HepG2 (cell line): ENCODE data around the gene LYPD4. TPM values are rescaled to one million over a fixed set of nuclear protein-coding genes. Genes with fewer than 3 reads are reported as not detected.

Source experiments
- ADNP ChIP-seq: sonication (generic); formaldehyde crosslinking; IDR thresholded peaks from 2 replicates; pipeline ENCODE4 v1.4.0; 2020; ENCODE audit warnings: missing genetic modification reagents
- ARNTL ChIP-seq: sonication (generic); formaldehyde crosslinking; IDR thresholded peaks from 2 replicates; pipeline ENCODE4 v1.4.0; 2020; ENCODE audit warnings: mild to moderate bottlenecking, missing genetic modification reagents
- EP300 ChIP-seq, 3 experiments: sonication (generic) in 1 of 3; formaldehyde crosslinking in 1 of 3; IDR thresholded peaks; 2 replicates each; pipeline versions ENCODE4 v1.5.1 to v1.6.1; 2011 to 2020; ENCODE audit warnings: low read depth in 2 of 3, low read length in 2 of 3, borderline replicate concordance in 1 of 3, improper control_type of control experiment in 1 of 3, mild to moderate bottlenecking in 1 of 3, missing genetic modification reagents in 1 of 3, moderate library complexity in 1 of 3
- FOSL2 ChIP-seq: sonication (generic); formaldehyde crosslinking; IDR thresholded peaks from 2 replicates; pipeline ENCODE4 v1.4.0; 2020; ENCODE audit warnings: missing genetic modification reagents
- GABPA ChIP-seq, 2 experiments: IDR thresholded peaks; 2 replicates each; pipeline ENCODE4 v1.6.1; 2011 to 2016; ENCODE audit warnings: low read depth in 2 of 2, low read length in 1 of 2, missing biosample characterization in 1 of 2, missing genetic modification characterization in 1 of 2
- GTF3A ChIP-seq: sonication (generic); formaldehyde crosslinking; conservative IDR thresholded peaks from 2 replicates; pipeline ENCODE4 v1.4.0; 2020; ENCODE audit warnings: mild to moderate bottlenecking, missing genetic modification reagents
- JDP2 ChIP-seq: sonication (generic); formaldehyde crosslinking; IDR thresholded peaks from 2 replicates; pipeline ENCODE4 v1.8.1; 2022; ENCODE audit warnings: missing genetic modification reagents, borderline replicate concordance
- KDM1A ChIP-seq: IDR thresholded peaks from 2 replicates; pipeline ENCODE4 v1.6.1; 2016; ENCODE audit warnings: missing compliant biosample characterization
- KDM4B ChIP-seq: sonication (generic); formaldehyde crosslinking; IDR thresholded peaks from 2 replicates; pipeline ENCODE4 v1.4.0; 2020; ENCODE audit warnings: missing genetic modification reagents
- PPARG ChIP-seq: conservative IDR thresholded peaks from 2 replicates; pipeline ENCODE4 v1.6.1; 2016; ENCODE audit warnings: missing biosample characterization, missing genetic modification reagents
- RAD51 ChIP-seq: fragments of 450-650 bp; IDR thresholded peaks from 2 replicates; pipeline ENCODE4 v1.6.1; 2016; ENCODE audit warnings: borderline replicate concordance
- SALL1 ChIP-seq: sonication (generic); formaldehyde crosslinking; IDR thresholded peaks from 2 replicates; pipeline ENCODE4 v1.8.0; 2022; ENCODE audit warnings: mild to moderate bottlenecking, missing genetic modification reagents
- SMARCC2 ChIP-seq: fragments of 450-650 bp; IDR thresholded peaks from 2 replicates; pipeline ENCODE4 v1.6.1; 2017; ENCODE audit warnings: antibody characterized with exemption, mild to moderate bottlenecking
- SMYD3 ChIP-seq: sonication (generic); formaldehyde crosslinking; IDR thresholded peaks from 2 replicates; pipeline ENCODE4 v1.8.1; 2023; ENCODE audit warnings: mild to moderate bottlenecking, missing genetic modification reagents
- SP1 ChIP-seq, 2 experiments: fragments of 450-650 bp in 1 of 2; sonication (generic) in 1 of 2; formaldehyde crosslinking in 1 of 2; IDR thresholded peaks; 2 replicates each; pipeline versions ENCODE4 v1.4.0 to v1.6.1; 2016 to 2020; ENCODE audit warnings: missing genetic modification reagents in 1 of 2
- SYNCRIP ChIP-seq: fragments of 200-400 bp; formaldehyde crosslinking; IDR thresholded peaks from 2 replicates; pipeline ENCODE4 v1.6.1; 2018; ENCODE audit warnings: mild to moderate bottlenecking, low read depth, low read length; ENCODE audit not compliant: insufficient read depth
- TBL1XR1 ChIP-seq: fragments of 150-350 bp; IDR thresholded peaks from 2 replicates; pipeline ENCODE4 v1.6.1; 2014; ENCODE audit warnings: borderline replicate concordance, low read length; ENCODE audit not compliant: partially characterized antibody
- TMF1 ChIP-seq: sonication (generic); formaldehyde crosslinking; IDR thresholded peaks from 2 replicates; pipeline ENCODE4 v1.8.1; 2022; ENCODE audit warnings: low read depth, missing genetic modification reagents
- U2AF2 ChIP-seq: fragments of 200-400 bp; formaldehyde crosslinking; IDR thresholded peaks from 2 replicates; pipeline ENCODE4 v1.6.1; 2017; ENCODE audit warnings: low read depth, mild to moderate bottlenecking, low read length
- ZFP36 ChIP-seq: fragments of 150-350 bp; IDR thresholded peaks from 2 replicates; pipeline ENCODE4 v1.6.1; 2018; ENCODE audit warnings: borderline replicate concordance, low read length, low read depth; ENCODE audit not compliant: partially characterized antibody
- ZFP36L1 ChIP-seq: sonication (generic); formaldehyde crosslinking; IDR thresholded peaks from 2 replicates; pipeline ENCODE4 v1.8.0; 2022; ENCODE audit warnings: mild to moderate bottlenecking, missing genetic modification reagents, moderate library complexity
- ZNF232 ChIP-seq: sonication (generic); formaldehyde crosslinking; IDR thresholded peaks from 2 replicates; pipeline ENCODE4 v1.4.0; 2020; ENCODE audit warnings: missing genetic modification reagents, borderline replicate concordance
- ZNF451 ChIP-seq: sonication (generic); formaldehyde crosslinking; IDR thresholded peaks from 2 replicates; pipeline ENCODE4 v1.5.0; 2020; ENCODE audit warnings: mild to moderate bottlenecking, missing genetic modification reagents
- ZNF484 ChIP-seq: sonication (generic); formaldehyde crosslinking; IDR thresholded peaks from 2 replicates; pipeline ENCODE4 v1.5.1; 2020; ENCODE audit warnings: mild to moderate bottlenecking, low read depth, missing genetic modification reagents, borderline replicate concordance
- polyA plus RNA-seq, 8 experiments: library from polyadenylated mRNA; depleted of rRNA in 3 of 8; stranded (reverse) in 7 of 8; unstranded in 1 of 8; fragments of >200 nt; fragmentation: Illumina TruSeq in 4 of 8; extraction: Trizol in 4 of 8; gene quantifications; 2 replicates each; pipeline versions ENCODE4 v1.2.1 to v1.2.3, GENCODE V29; 2011 to 2016; ENCODE audit warnings: low read depth in 4 of 8, missing spikeins in 1 of 8, mixed read lengths in 1 of 8; ENCODE audit not compliant: insufficient read depth in 1 of 8
- total RNA-seq, 5 experiments: library from RNA; depleted of rRNA; stranded (reverse); fragments of >200 nt; fragmentation: Illumina TruSeq; extraction: Trizol; gene quantifications; 2 replicates each; pipeline ENCODE4 v1.2.3, GENCODE V29; 2016; ENCODE audit warnings: low read depth in 1 of 5
- TF ChIP-seq, protein P1 (sequence below): sonication (generic); formaldehyde crosslinking; IDR thresholded peaks from 2 replicates; pipeline ENCODE4 v1.4.0; 2020; ENCODE audit warnings: missing genetic modification reagents
- TF ChIP-seq, protein P2 (sequence below): sonication (generic); formaldehyde crosslinking; IDR thresholded peaks from 2 replicates; pipeline ENCODE4 v1.5.1; 2020; ENCODE audit warnings: missing genetic modification reagents, mild to moderate bottlenecking, borderline replicate concordance
- TF ChIP-seq, protein P3 (sequence below): sonication (generic); formaldehyde crosslinking; IDR thresholded peaks from 2 replicates; pipeline ENCODE4 v1.8.0; 2022; ENCODE audit warnings: mild to moderate bottlenecking, missing genetic modification reagents, moderate library complexity

Gene LYPD4
- total and polyA plus RNA-seq, 2 of the 13 experiments (the other 11 are each of a cell fraction or from before 2014, with no cell fraction given), result not detected

DNA sequence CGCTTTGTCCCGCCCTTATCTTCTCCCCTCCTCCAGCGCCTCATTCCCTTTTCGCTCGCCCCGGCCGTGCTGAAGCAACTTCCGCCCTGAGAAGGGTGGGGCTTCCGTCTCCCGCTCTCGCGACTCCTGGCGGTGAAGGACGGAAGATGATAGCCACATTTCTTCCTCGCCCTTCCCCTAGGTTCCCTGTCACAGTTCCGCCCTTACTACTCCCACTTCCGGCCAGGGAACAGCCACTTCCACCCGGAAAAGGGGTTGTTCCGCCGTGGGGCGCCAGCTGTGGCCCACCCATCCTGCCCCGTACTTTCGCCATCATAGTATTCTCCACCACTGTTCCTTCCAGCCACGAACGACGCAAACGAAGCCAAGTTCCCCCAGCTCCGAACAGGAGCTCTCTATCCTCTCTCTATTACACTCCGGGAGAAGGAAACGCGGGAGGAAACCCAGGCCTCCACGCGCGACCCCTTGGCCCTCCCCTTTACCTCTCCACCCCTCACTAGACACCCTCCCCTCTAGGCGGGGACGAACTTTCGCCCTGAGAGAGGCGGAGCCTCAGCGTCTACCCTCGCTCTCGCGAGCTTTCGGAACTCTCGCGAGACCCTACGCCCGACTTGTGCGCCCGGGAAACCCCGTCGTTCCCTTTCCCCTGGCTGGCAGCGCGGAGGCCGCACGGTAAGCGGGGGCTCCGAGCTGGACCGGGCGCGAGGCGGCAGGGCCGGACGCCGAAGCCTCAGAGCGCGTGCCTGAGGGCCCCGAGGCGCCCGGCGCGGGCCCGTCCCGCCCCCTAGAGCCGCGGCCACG is 15.3 kb upstream of the LYPD4 start, which contains the start of gene RPS19 (continued):
- TF ChIP-seq, protein P1, sequence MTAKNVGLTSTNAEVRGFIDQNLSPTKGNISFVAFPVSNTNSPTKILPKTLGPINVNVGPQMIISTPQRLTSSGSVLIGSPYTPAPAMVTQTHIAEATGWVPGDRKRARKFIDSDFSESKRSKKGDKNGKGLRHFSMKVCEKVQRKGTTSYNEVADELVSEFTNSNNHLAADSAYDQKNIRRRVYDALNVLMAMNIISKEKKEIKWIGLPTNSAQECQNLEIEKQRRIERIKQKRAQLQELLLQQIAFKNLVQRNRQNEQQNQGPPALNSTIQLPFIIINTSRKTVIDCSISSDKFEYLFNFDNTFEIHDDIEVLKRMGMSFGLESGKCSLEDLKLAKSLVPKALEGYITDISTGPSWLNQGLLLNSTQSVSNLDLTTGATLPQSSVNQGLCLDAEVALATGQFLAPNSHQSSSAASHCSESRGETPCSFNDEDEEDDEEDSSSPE, result peak; percentile 79
- no peak for TF ChIP-seq ZNF232 (CRISPR knock-in tag)
- TF ChIP-seq SMYD3 (CRISPR knock-in tag), result peak; percentile 73; the same call in 1 of the 2 replicates
- TF ChIP-seq SMARCC2, result no peak
- TF ChIP-seq ZFP36, result no peak
- peak; percentile 73 for TF ChIP-seq PPARG
- TF ChIP-seq TBL1XR1, result no peak
- peak; percentile 53; the same call in 1 of the 2 replicates for TF ChIP-seq ZFP36L1
- TF ChIP-seq KDM4B, result peak; percentile 51; the same call in 1 of the 2 replicates
- 0 out of 2 replicates have a peak, but pooled peaks have one; percentile 25 for TF ChIP-seq U2AF2
- TF ChIP-seq JDP2 (CRISPR knock-in tag), result no peak
- no peak for TF ChIP-seq KDM1A (CRISPR knock-in tag)
- no peak for TF ChIP-seq ADNP (CRISPR knock-in tag)
- peak; percentile 36 for TF ChIP-seq FOSL2 (CRISPR knock-in tag)
- no peak for TF ChIP-seq ZNF484 (CRISPR knock-in tag)
- no peak; the same call in 1 of the 2 replicates for TF ChIP-seq ARNTL (CRISPR knock-in tag)
- TF ChIP-seq RAD51, result no peak
- peak; percentile 91 for TF ChIP-seq SP1 (IDR thresholded peaks at IDR 0.05)
- TF ChIP-seq SP1 (CRISPR knock-in tag; IDR thresholded peaks at IDR 0.05), result peak; percentile 100
- TF ChIP-seq SALL1 (CRISPR knock-in tag), result peak; percentile 81
- TF ChIP-seq SYNCRIP, result no peak
- TF ChIP-seq, protein P2, sequence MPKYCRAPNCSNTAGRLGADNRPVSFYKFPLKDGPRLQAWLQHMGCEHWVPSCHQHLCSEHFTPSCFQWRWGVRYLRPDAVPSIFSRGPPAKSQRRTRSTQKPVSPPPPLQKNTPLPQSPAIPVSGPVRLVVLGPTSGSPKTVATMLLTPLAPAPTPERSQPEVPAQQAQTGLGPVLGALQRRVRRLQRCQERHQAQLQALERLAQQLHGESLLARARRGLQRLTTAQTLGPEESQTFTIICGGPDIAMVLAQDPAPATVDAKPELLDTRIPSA (CRISPR knock-in tag), result no peak
- TF ChIP-seq, protein P3, sequence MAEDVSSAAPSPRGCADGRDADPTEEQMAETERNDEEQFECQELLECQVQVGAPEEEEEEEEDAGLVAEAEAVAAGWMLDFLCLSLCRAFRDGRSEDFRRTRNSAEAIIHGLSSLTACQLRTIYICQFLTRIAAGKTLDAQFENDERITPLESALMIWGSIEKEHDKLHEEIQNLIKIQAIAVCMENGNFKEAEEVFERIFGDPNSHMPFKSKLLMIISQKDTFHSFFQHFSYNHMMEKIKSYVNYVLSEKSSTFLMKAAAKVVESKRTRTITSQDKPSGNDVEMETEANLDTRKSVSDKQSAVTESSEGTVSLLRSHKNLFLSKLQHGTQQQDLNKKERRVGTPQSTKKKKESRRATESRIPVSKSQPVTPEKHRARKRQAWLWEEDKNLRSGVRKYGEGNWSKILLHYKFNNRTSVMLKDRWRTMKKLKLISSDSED (CRISPR knock-in tag), result no peak
- peak; percentile 74; the same call in 1 of the 2 replicates for TF ChIP-seq GTF3A (CRISPR knock-in tag)
- TF ChIP-seq EP300 (IDR thresholded peaks at IDR 0.05; ENCODE audit: low read depth in 2 of 2, low read length in 2 of 2), result peak; percentile 24 to 28; a peak in 1 of 4 replicates
- no peak for TF ChIP-seq EP300 (CRISPR knock-in tag; IDR thresholded peaks at IDR 0.05; ENCODE audit: borderline replicate concordance)
- no peak; the same call in 1 of the 2 replicates for TF ChIP-seq ZNF451 (CRISPR knock-in tag)
- no peak; the same call in 1 of the 2 replicates for TF ChIP-seq TMF1 (CRISPR knock-in tag)
- peak; percentile 85 for TF ChIP-seq GABPA (IDR thresholded peaks at IDR 0.05; ENCODE audit: low read depth, low read length)
- peak; percentile 97 for TF ChIP-seq GABPA (CRISPR knock-in tag; IDR thresholded peaks at IDR 0.05; ENCODE audit: low read depth)
